Tibial artery (tissue), 4 donors: ENCODE measurements around the gene CDH26.

Experiments used
- DNase-seq, 2 donors: peaks; one replicate each; pipeline ENCODE4 v3.0.0-alpha.2; 2019
- H3K27ac ChIP-seq, 2 donors: fragments of 200-600 bp; sonication (generic) in 1 of 2; 1 replicate in 1 of 2; 2 replicates in 1 of 2; pipeline ENCODE4 v1.5.1; 2018 to 2019; ENCODE audit warnings: mild to moderate bottlenecking in 1 of 2
- H3K27me3 ChIP-seq, 2 donors: fragments of 200-600 bp; sonication (generic) in 1 of 2; one replicate each; pipeline versions ENCODE4 v1.5.1 to v1.6.0; 2016 to 2019
- H3K36me3 ChIP-seq, 3 donors: fragments of 200-600 bp; sonication (generic) in 2 of 3; one replicate each; pipeline ENCODE4 v1.5.1; 2016 to 2019; ENCODE audit warnings: mild to moderate bottlenecking in 2 of 3
- H3K4me1 ChIP-seq, 4 donors: fragments of 200-600 bp; sonication (generic) in 2 of 4; 1 replicate in 3 of 4; 2 replicates in 1 of 4; pipeline ENCODE4 v1.5.1; 2016 to 2019
- H3K4me3 ChIP-seq, 2 donors: fragments of 200-600 bp; sonication (generic) in 1 of 2; 1 replicate in 1 of 2; 2 replicates in 1 of 2; pipeline ENCODE4 v1.5.1; 2018 to 2019; ENCODE audit warnings: mild to moderate bottlenecking in 2 of 2
- H3K9me3 ChIP-seq, 3 donors: fragments of 200-600 bp; sonication (generic) in 1 of 3; one replicate each; pipeline ENCODE4 v1.5.1; 2016 to 2019
- CTCF ChIP-seq, 2 experiments: fragments of 200-600 bp in 1 of 2; fragments of 450-650 bp in 1 of 2; IDR thresholded peaks; one replicate each; pipeline ENCODE4 v1.5.1; 2017 to 2019; ENCODE audit warnings: antibody characterized with exemption in 2 of 2, mild to moderate bottlenecking in 1 of 2, moderate library complexity in 1 of 2
- intact Hi-C: fragments of 100-400 bp; cut with DNase I; formaldehyde crosslinking; loops from one replicate; pipeline ENCODE4 v1.15.0; 2023; ENCODE audit warnings: low total_unique reads

CDH26 gene

GRCh38 chr20:59958626-59959025, 403 bp downstream of the CDH26 start:
- H3K27me3 ChIP-seq, result no peaks in the 10 kb centered on the region
- no peaks in the 10 kb centered on the region for H3K9me3 ChIP-seq
- no peak overlapping the region for H3K4me3 ChIP-seq
- TF ChIP-seq CTCF (IDR thresholded peaks at IDR 0.05), result no peak
- no peaks in the 10 kb centered on the region for H3K4me1 ChIP-seq
- intact Hi-C loops, result no loop called here
- no peak overlapping the region for H3K27ac ChIP-seq
- peaks cover 0 to 15% (median 12%) of the 10 kb centered on the region in 3 donors for H3K36me3 ChIP-seq
- DNase-seq, result no peak

GRCh38 chr20:59961423-59961822, 3.2 kb downstream of the CDH26 start:
- DNase-seq, result no peak
- no peak overlapping the region for H3K27ac ChIP-seq
- H3K4me3 ChIP-seq, result no peak overlapping the region
- no peaks in the 10 kb centered on the region for H3K9me3 ChIP-seq
- intact Hi-C loops, result no loop called here
- TF ChIP-seq CTCF (IDR thresholded peaks at IDR 0.05), result no peak
- no peaks in the 10 kb centered on the region for H3K27me3 ChIP-seq
- H3K4me1 ChIP-seq, result no peaks in the 10 kb centered on the region
- H3K36me3 ChIP-seq, result peaks cover 0 to 15% (median 12%) of the 10 kb centered on the region in 3 donors

GRCh38 chr20:59962155-59962554, 3.9 kb downstream of the CDH26 start:
- no peak for TF ChIP-seq CTCF (IDR thresholded peaks at IDR 0.05)
- no peak for DNase-seq
- H3K4me1 ChIP-seq, result no peaks in the 10 kb centered on the region
- H3K9me3 ChIP-seq, result no peaks in the 10 kb centered on the region
- no peak overlapping the region for H3K27ac ChIP-seq
- H3K36me3 ChIP-seq, result peaks cover 0 to 15% (median 12%) of the 10 kb centered on the region in 3 donors
- no peaks in the 10 kb centered on the region for H3K27me3 ChIP-seq
- intact Hi-C loops, result no loop called here
- H3K4me3 ChIP-seq, result no peak overlapping the region

- Histone ChIP-seq H3K4me3 (no peak overlapping the region), H3K9me3 (no peaks in the 10 kb centered on the region), H3K27ac (no peak overlapping the region), H3K27me3 (no peaks in the 10 kb centered on the region), H3K4me1 (no peaks in the 10 kb centered on the region), H3K36me3 (no peaks in the 10 kb centered on the region)
- TF ChIP-seq CTCF (IDR thresholded peaks at IDR 0.05), result no peak
- DNase-seq, result no peak
- intact Hi-C loops, result no loop called here
Observed at GRCh38 chr20:59966428-59966827, 8.2 kb downstream of the CDH26 start.

- TF ChIP-seq CTCF (IDR thresholded peaks at IDR 0.05), result no peak
- H3K27me3 ChIP-seq, result no peaks in the 10 kb centered on the region
- no peaks in the 10 kb centered on the region for H3K36me3 ChIP-seq
- H3K27ac ChIP-seq, result no peak overlapping the region
- H3K9me3 ChIP-seq, result no peaks in the 10 kb centered on the region
- no peak overlapping the region for H3K4me3 ChIP-seq
- intact Hi-C loops, result no loop called here
- no peaks in the 10 kb centered on the region for H3K4me1 ChIP-seq
- DNase-seq, result no peak
Observed at GRCh38 chr20:59971428-59971827, 13.2 kb downstream of the CDH26 start.
